Liver (tissue), 9 donors: ENCODE measurements around the gene NAT14. TPM values are rescaled to one million over a fixed set of nuclear protein-coding genes. Genes with fewer than 3 reads are reported as not detected.

Experiments
- DNase-seq: peaks from one replicate; pipeline ENCODE4 v3.0.0-alpha.2; 2017; ENCODE audit warnings: low spot score
- H3K27ac ChIP-seq, 2 donors: one replicate each; pipeline ENCODE4 v1.7.0; 2013; ENCODE audit warnings: inconsistent platforms in 2 of 2, low read length in 2 of 2, control low read depth in 1 of 2, low read depth in 1 of 2, mild to moderate bottlenecking in 1 of 2
- H3K27me3 ChIP-seq, 4 donors: one replicate each; pipeline versions ENCODE4 v1.6.1 to v1.7.0; 2013; ENCODE audit warnings: low read length in 3 of 4, inconsistent platforms in 1 of 4, mild to moderate bottlenecking in 1 of 4, moderate library complexity in 1 of 4; ENCODE audit not compliant: control insufficient read depth in 4 of 4, insufficient read depth in 4 of 4
- H3K36me3 ChIP-seq, 4 donors: one replicate each; pipeline versions ENCODE4 v1.6.1 to v1.7.0; 2013; ENCODE audit warnings: low read length in 3 of 4, mild to moderate bottlenecking in 3 of 4, low read depth in 1 of 4, moderate library complexity in 1 of 4; ENCODE audit not compliant: control insufficient read depth in 4 of 4, insufficient read depth in 3 of 4
- H3K4me1 ChIP-seq, 4 donors: one replicate each; pipeline versions ENCODE4 v1.6.1 to v1.7.0; 2013; ENCODE audit warnings: low read length in 3 of 4, mild to moderate bottlenecking in 3 of 4, moderate library complexity in 1 of 4; ENCODE audit not compliant: control insufficient read depth in 4 of 4, insufficient read depth in 4 of 4
- H3K4me3 ChIP-seq, 3 donors: one replicate each; pipeline versions ENCODE4 v1.6.1 to v1.7.0; 2013; ENCODE audit warnings: low read length in 3 of 3, control low read depth in 1 of 3, low read depth in 1 of 3, mild to moderate bottlenecking in 1 of 3
- H3K9ac ChIP-seq, 2 donors: one replicate each; pipeline ENCODE4 v1.7.0; 2013; ENCODE audit warnings: low read length in 2 of 2, mild to moderate bottlenecking in 2 of 2, moderate library complexity in 2 of 2, control low read depth in 1 of 2, low read depth in 1 of 2
- H3K9me3 ChIP-seq, 4 donors: one replicate each; pipeline versions ENCODE4 v1.6.1 to v1.7.0; 2013; ENCODE audit warnings: low read length in 3 of 4; ENCODE audit not compliant: control insufficient read depth in 4 of 4
- CTCF ChIP-seq: fragments of 150-350 bp; IDR thresholded peaks from 2 replicates; pipeline ENCODE4 v1.5.1; 2017; ENCODE audit warnings: improper control_type of control experiment, low read depth, low read length; ENCODE audit not compliant: missing input control
- EGR1 ChIP-seq, 2 donors: IDR thresholded peaks; 2 replicates each; pipeline ENCODE4 v1.6.1; 2016 to 2018; ENCODE audit warnings: antibody characterized with exemption in 2 of 2, low read depth in 2 of 2
- FOXA1 ChIP-seq: IDR thresholded peaks from 2 replicates; pipeline ENCODE4 v1.6.1; 2016; ENCODE audit warnings: antibody characterized with exemption
- FOXA2 ChIP-seq: IDR thresholded peaks from 2 replicates; pipeline ENCODE4 v1.6.1; 2016; ENCODE audit warnings: antibody characterized with exemption
- GABPA ChIP-seq, 2 donors: IDR thresholded peaks in 1 of 2; conservative IDR thresholded peaks in 1 of 2; 2 replicates each; pipeline ENCODE4 v1.6.1; 2016; ENCODE audit warnings: antibody characterized with exemption in 2 of 2, mild to moderate bottlenecking in 1 of 2, moderate library complexity in 1 of 2
- HNF4A ChIP-seq, 2 donors: conservative IDR thresholded peaks; 2 replicates each; pipeline ENCODE4 v1.6.1; 2016; ENCODE audit warnings: antibody characterized with exemption in 2 of 2, mild to moderate bottlenecking in 2 of 2
- HNF4G ChIP-seq: IDR thresholded peaks from 2 replicates; pipeline ENCODE4 v1.6.1; 2016; ENCODE audit warnings: antibody characterized with exemption
- JUND ChIP-seq, 2 donors: IDR thresholded peaks; 2 replicates each; pipeline ENCODE4 v1.6.1; 2016; ENCODE audit warnings: antibody characterized with exemption in 2 of 2
- NR2F2 ChIP-seq: IDR thresholded peaks from 2 replicates; pipeline ENCODE4 v1.6.1; 2016; ENCODE audit warnings: antibody characterized with exemption
- RAD21 ChIP-seq, 2 donors: IDR thresholded peaks; 2 replicates each; pipeline ENCODE4 v1.6.1; 2016; ENCODE audit warnings: antibody characterized with exemption in 2 of 2, mild to moderate bottlenecking in 2 of 2
- REST ChIP-seq: IDR thresholded peaks from 2 replicates; pipeline ENCODE4 v1.6.1; 2016; ENCODE audit warnings: antibody characterized with exemption, mild to moderate bottlenecking
- RXRA ChIP-seq, 2 donors: IDR thresholded peaks; 2 replicates each; pipeline ENCODE4 v1.6.1; 2017 to 2018; ENCODE audit warnings: antibody characterized with exemption in 2 of 2, mild to moderate bottlenecking in 1 of 2
- SP1 ChIP-seq: IDR thresholded peaks from 2 replicates; pipeline ENCODE4 v1.6.1; 2018; ENCODE audit warnings: antibody characterized with exemption, mild to moderate bottlenecking
- TAF1 ChIP-seq: conservative IDR thresholded peaks from 2 replicates; pipeline ENCODE4 v1.6.1; 2016; ENCODE audit warnings: antibody characterized with exemption, mild to moderate bottlenecking
- YY1 ChIP-seq: IDR thresholded peaks from 2 replicates; pipeline ENCODE4 v1.6.1; 2016; ENCODE audit warnings: antibody characterized with exemption, mild to moderate bottlenecking
- WGBS: extraction: QIAGEN DNeasy Blood & Tissue Kit; methylation state at CpG from one replicate; pipeline ENCODE4 v1.1.7; 2013; 5-methylcytosine and 5-hydroxymethylcytosine counted together
- polyA plus RNA-seq, 2 donors: library from polyadenylated mRNA; stranded (reverse) in 1 of 2; unstranded in 1 of 2; fragments of 200-250 nt in 1 of 2; fragments of >200 nt in 1 of 2; fragmentation: Nextera tagmentation in 1 of 2; extraction: Ambion mirVana in 1 of 2; gene quantifications; one replicate each; pipeline versions ENCODE4 v1.2.1 to v1.2.3, GENCODE V29; 2013 to 2015
- total RNA-seq, 2 donors: library from RNA; depleted of rRNA; stranded (reverse); fragments of >200 nt; gene quantifications; one replicate each; pipeline ENCODE4 v1.2.3, GENCODE V29; 2014
- TF ChIP-seq, protein P1 (sequence below): IDR thresholded peaks from 2 replicates; pipeline ENCODE4 v1.6.1; 2016; ENCODE audit warnings: antibody characterized with exemption
- TF ChIP-seq, protein P2 (sequence below): IDR thresholded peaks from 2 replicates; pipeline ENCODE4 v1.6.1; 2016; ENCODE audit warnings: antibody characterized with exemption
- TF ChIP-seq, protein P3 (sequence below): IDR thresholded peaks from 2 replicates; pipeline ENCODE4 v1.6.1; 2016; ENCODE audit warnings: antibody characterized with exemption
- donor health status: healthy.
- donor health status: healthy.
- donor health status: healthy.
- donor health status: healthy.
- donor health status: healthy.

Gene NAT14
- total and polyA plus RNA-seq, 4 donors: 1.4 to 3.7 (median 3.0) TPM

DNA sequence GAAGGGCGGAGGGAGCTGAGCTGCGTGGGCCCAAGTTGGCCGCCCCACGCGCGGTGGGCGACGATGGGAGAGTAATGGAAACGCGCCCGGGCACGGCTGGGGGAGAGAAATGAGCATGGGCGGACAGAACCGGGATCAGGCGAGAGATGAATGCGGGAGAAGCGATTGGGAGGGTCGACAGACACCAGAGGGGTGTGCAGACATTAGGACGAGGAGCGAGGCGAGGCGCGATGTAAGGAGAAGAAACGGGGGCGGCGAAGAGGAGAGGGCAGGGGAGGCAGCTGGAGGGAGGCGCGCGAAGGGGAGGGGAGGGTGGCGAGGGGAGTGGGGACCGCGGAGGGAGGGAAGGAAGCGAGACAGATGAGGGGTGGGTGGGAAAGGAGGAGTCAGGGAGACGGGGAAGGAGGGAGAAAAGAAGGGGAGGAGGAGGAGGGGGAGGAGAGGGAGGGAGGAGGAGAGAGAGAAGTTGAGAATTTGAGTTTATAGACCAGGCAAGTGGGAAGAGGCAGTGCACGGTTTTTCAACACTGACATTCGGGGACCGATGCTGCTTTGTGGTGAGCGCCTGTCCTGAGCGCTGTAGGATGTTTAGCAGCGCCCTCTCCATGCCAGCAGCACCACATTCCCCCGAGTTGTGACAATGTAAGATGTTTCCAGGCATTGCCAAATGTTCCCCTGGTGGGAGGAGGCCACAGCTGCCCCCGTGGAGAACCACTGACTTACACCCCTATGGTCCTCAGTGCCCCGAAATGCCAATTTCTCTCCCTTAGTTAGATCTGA is 41.8 kb upstream of the NAT14 start, which contains the start of gene SHISA7:
TSS of gene SHISA7 (minus strand) at position 256 of the 779 bp plus-strand sequence. CDS start 437 bp downstream, outside the sequence.
- H3K27me3 ChIP-seq: peaks cover 11 to 18% (median 13%) of the 10 kb centered on the region in 4 donors
- no peak for DNase-seq
- no peaks in the 10 kb centered on the region for H3K36me3 ChIP-seq
- no peak within 1 kb of the TSS for H3K27ac ChIP-seq
- WGBS: 5% methylated on average over 43 of the region's 43 CpGs
- no peak within 1 kb of the TSS for H3K4me3 ChIP-seq
- H3K9me3 ChIP-seq: peaks cover 0 to 2% (median 1%) of the 10 kb centered on the region in 4 donors
- no peak within 1 kb of the TSS for H3K9ac ChIP-seq
- H3K4me1 ChIP-seq: peaks cover 0 to 3% (median 1%) of the 10 kb centered on the region in 4 donors
- TF ChIP-seq REST: no peak
- TF ChIP-seq SP1: no peak

DNA sequence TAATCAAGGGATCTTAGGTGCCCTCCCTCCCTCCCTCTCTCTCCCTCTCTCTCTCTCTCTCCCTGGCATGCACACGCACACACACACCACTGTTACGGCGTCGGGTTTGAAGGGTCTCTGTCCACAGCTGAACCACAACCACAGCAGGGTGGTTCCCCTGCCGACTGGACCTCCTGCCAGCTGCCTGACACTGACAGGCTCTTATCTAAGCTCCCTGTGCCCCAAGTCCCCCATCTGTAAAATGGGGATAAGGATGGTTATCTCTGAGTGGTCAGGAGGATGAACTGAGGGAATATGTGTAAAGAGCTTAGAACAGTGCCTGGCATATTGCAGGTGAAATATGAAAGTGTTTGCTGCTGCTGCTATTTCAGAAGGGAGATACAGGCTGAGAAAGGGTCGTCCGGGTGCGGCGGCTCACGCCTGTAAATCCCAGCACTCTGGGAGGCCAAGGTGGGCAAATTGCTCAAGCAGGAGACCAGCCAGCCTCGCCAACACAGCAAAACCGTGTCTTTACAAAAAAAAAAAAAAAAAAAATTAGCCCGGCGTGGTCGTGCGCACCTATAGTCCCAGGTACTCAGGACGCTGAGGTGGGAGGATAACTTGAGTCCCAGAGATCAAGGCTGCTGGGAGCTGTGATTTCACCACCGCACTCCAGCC is 41.0 kb upstream of the NAT14 start:
- peaks cover 10 to 16% (median 13%) of the 10 kb centered on the region in 4 donors for H3K27me3 ChIP-seq
- no peak for TF ChIP-seq EGR1 (IDR thresholded peaks at IDR 0.05; ENCODE audit: low read depth in 2 of 2)
- TF ChIP-seq TAF1: no peak
- TF ChIP-seq NR2F2: no peak
- TF ChIP-seq HNF4G: no peak
- no peak for TF ChIP-seq SP1
- no peak for TF ChIP-seq JUND (IDR thresholded peaks at IDR 0.05)
- TF ChIP-seq, protein P1, sequence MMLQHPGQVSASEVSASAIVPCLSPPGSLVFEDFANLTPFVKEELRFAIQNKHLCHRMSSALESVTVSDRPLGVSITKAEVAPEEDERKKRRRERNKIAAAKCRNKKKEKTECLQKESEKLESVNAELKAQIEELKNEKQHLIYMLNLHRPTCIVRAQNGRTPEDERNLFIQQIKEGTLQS: no peak
- no peak for TF ChIP-seq RAD21 (IDR thresholded peaks at IDR 0.05)
- no peak for TF ChIP-seq CTCF
- TF ChIP-seq, protein P2, sequence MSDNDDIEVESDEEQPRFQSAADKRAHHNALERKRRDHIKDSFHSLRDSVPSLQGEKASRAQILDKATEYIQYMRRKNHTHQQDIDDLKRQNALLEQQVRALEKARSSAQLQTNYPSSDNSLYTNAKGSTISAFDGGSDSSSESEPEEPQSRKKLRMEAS: no peak
- TF ChIP-seq REST: no peak
- TF ChIP-seq FOXA1: no peak
- TF ChIP-seq HNF4A (conservative IDR thresholded peaks at IDR 0.05): no peak
- TF ChIP-seq, protein P3, sequence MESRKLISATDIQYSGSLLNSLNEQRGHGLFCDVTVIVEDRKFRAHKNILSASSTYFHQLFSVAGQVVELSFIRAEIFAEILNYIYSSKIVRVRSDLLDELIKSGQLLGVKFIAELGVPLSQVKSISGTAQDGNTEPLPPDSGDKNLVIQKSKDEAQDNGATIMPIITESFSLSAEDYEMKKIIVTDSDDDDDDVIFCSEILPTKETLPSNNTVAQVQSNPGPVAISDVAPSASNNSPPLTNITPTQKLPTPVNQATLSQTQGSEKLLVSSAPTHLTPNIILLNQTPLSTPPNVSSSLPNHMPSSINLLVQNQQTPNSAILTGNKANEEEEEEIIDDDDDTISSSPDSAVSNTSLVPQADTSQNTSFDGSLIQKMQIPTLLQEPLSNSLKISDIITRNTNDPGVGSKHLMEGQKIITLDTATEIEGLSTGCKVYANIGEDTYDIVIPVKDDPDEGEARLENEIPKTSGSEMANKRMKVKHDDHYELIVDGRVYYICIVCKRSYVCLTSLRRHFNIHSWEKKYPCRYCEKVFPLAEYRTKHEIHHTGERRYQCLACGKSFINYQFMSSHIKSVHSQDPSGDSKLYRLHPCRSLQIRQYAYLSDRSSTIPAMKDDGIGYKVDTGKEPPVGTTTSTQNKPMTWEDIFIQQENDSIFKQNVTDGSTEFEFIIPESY: no peak
- TF ChIP-seq RXRA (IDR thresholded peaks at IDR 0.05): no peak
- TF ChIP-seq YY1: no peak
- TF ChIP-seq GABPA (IDR thresholded peaks at IDR 0.05 in 1 of 2, conservative IDR thresholded peaks at IDR 0.05 in 1 of 2): no peak
- TF ChIP-seq FOXA2: no peak
- H3K9me3 ChIP-seq: peaks cover 0 to 2% (median under 1%) of the 10 kb centered on the region in 4 donors
- 27% methylated on average over 18 of the region's 18 CpGs for WGBS
- no peak overlapping the region for H3K4me3 ChIP-seq
- H3K27ac ChIP-seq: no peak overlapping the region
- DNase-seq: peak; percentile 72
- H3K4me1 ChIP-seq: peaks cover 0 to 3% (median 1%) of the 10 kb centered on the region in 4 donors
- H3K9ac ChIP-seq: no peak overlapping the region
- H3K36me3 ChIP-seq: no peaks in the 10 kb centered on the region
